ENCODE measurements around the gene CDC25C. TPM values are rescaled to one million over a fixed set of nuclear protein-coding genes. Genes with fewer than 3 reads are reported as not detected.

Gene CDC25C
- total and polyA plus RNA-seq, 2 donors from 2014 or later = 0.25 TPM; not detected in 1

GRCh38 chr5:138340008-138340407, 8.4 kb upstream of the CDC25C start:
- Histone ChIP-seq H3K9ac (ENCODE audit: low read length in 3 of 3) (no peak overlapping the region), H3K4me3 (ENCODE audit: low read length in 3 of 3) (peak overlapping the region in 1 of 3 donors; percentile 96), H3K36me3 (ENCODE audit: control insufficient read depth in 2 of 3, insufficient read depth in 3 of 3, low read length in 3 of 3) (peaks cover 5 to 6% (median 5%) of the 10 kb centered on the region in 3 donors), H3K9me3 (ENCODE audit: control insufficient read depth in 2 of 3, insufficient read depth in 1 of 3, low read length in 3 of 3) (no peaks in the 10 kb centered on the region), H3K27ac (ENCODE audit: low read depth in 2 of 2, low read length in 2 of 2) (no peak overlapping the region), H3K27me3 (ENCODE audit: control insufficient read depth, insufficient read depth, low read length) (no peaks in the 10 kb centered on the region), H3K4me1 (ENCODE audit: control insufficient read depth in 2 of 3, insufficient read depth in 2 of 3, low read depth in 1 of 3, low read length in 3 of 3) (peaks cover 0 to 11% (median 6%) of the 10 kb centered on the region in 3 donors)
- no peak for FAIRE-seq
- intact Hi-C loops (cut with DNase I) = no loop called here
- DNase-seq = no peak
- TF ChIP-seq CTCF (IDR thresholded peaks at IDR 0.05; ENCODE audit: borderline replicate concordance, extremely low read depth, insufficient read depth) = no peak

- Histone ChIP-seq H3K27ac (ENCODE audit: low read depth in 2 of 2, low read length in 2 of 2) (peak overlapping the region in 1 of 2 donors; percentile 99), H3K4me3 (ENCODE audit: low read length in 3 of 3) (peak overlapping the region; percentile 84 to 96 (median 94)), H3K9ac (ENCODE audit: low read length in 3 of 3) (peak overlapping the region in 2 of 3 donors; percentile 76 to 86), H3K9me3 (ENCODE audit: control insufficient read depth in 2 of 3, insufficient read depth in 1 of 3, low read length in 3 of 3) (no peaks in the 10 kb centered on the region), H3K36me3 (ENCODE audit: control insufficient read depth in 2 of 3, insufficient read depth in 3 of 3, low read length in 3 of 3) (peaks cover 5 to 6% (median 5%) of the 10 kb centered on the region in 3 donors), H3K4me1 (ENCODE audit: control insufficient read depth in 2 of 3, insufficient read depth in 2 of 3, low read depth in 1 of 3, low read length in 3 of 3) (peaks cover 0 to 11% (median 6%) of the 10 kb centered on the region in 3 donors), H3K27me3 (ENCODE audit: control insufficient read depth, insufficient read depth, low read length) (no peaks in the 10 kb centered on the region)
- FAIRE-seq (no peak), DNase-seq (no peak)
- TF ChIP-seq CTCF (IDR thresholded peaks at IDR 0.05; ENCODE audit: borderline replicate concordance, extremely low read depth, insufficient read depth) = no peak
- intact Hi-C loops (cut with DNase I) = no loop called here
Observed at GRCh38 chr5:138339464-138339863, 7.9 kb upstream of the CDC25C start.

GRCh38 chr5:138339091-138339456, 7.5 kb upstream of the CDC25C start:
- Histone ChIP-seq H3K4me3 (ENCODE audit: low read length in 3 of 3) (peak overlapping the region; percentile 84 to 96 (median 94)), H3K4me1 (ENCODE audit: control insufficient read depth in 2 of 3, insufficient read depth in 2 of 3, low read depth in 1 of 3, low read length in 3 of 3) (peaks cover 0 to 11% (median 6%) of the 10 kb centered on the region in 3 donors), H3K9me3 (ENCODE audit: control insufficient read depth in 2 of 3, insufficient read depth in 1 of 3, low read length in 3 of 3) (no peaks in the 10 kb centered on the region), H3K9ac (ENCODE audit: low read length in 3 of 3) (peak overlapping the region; percentile 76 to 97 (median 97)), H3K27ac (ENCODE audit: low read depth in 2 of 2, low read length in 2 of 2) (peak overlapping the region; percentile 99), H3K27me3 (ENCODE audit: control insufficient read depth, insufficient read depth, low read length) (no peaks in the 10 kb centered on the region), H3K36me3 (ENCODE audit: control insufficient read depth in 2 of 3, insufficient read depth in 3 of 3, low read length in 3 of 3) (peaks cover 5 to 6% (median 5%) of the 10 kb centered on the region in 3 donors)
- FAIRE-seq = no peak
- TF ChIP-seq CTCF (IDR thresholded peaks at IDR 0.05; ENCODE audit: borderline replicate concordance, extremely low read depth, insufficient read depth) = no peak
- peak in 3 of 5 donors; percentile 34 to 71 (median 58) for DNase-seq
- intact Hi-C loops (cut with DNase I) = no loop called here
